ENCODE data around the gene AGAP5.

AGAP5 gene

DNA sequence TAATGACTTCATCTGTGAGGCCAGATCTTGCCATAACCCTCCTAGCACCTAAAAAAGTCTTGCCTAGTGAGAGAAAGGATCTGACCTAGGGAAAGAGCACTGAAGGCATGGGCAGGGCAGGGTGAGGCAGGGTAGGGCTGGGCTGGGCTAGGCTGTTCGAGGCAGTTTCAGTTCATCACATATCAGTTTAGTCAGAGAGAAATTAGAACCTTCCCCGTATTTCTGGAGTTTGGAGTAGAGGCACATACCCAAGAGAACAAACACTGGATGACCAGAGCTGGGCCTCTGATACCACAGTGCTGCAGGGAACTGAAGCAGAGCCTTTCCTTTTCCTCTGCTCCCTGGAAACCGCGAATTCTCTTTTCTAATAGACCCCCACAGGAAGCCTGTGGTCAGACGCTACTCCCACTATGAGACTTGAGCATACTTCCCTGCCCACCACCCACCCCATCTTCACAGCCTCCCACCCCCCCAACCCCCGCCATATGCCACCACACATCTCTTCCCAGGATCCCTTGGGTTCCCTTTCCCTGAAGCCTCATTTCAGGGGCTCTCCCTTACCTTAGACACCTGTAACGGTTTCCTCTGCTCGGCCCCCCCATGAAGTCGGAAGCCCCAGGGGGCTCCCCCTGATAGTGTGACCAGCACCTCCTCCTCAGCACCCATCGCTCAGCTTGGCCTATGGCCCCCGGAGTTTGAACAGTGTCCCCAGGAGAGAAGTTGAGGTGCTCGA, 42.5 kb downstream of the AGAP5 start:
- H3K4me3 ChIP-seq = no peak overlapping the region

DNA sequence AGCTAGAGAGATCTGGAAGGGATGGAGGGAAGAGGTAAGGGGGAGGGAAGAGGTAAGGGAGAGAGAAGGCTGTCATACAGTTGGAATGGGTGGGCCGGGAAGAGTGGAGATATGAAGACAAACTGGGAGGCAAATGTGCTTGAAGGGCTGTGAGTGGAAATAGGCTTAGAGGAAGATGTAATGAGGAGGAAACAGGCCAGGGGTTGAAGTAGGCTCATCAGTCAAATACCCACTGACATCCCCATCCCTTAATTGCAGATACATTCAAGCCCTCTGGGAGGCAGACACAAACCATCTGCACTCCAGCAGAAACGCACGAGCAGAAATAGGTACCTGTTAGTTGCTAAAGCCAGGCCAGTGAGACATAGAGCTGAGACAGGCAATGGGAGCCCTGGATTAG, 44.2 kb downstream of the AGAP5 start:
- DNase-seq (ENCODE audit: low spot score in 2 of 2) = no peak
- Histone ChIP-seq H3K4me1 (no peaks in the 10 kb centered on the region), H3K4me3 (no peak overlapping the region), H3K36me3 (replicated peaks) (no peaks in the 10 kb centered on the region), H3K9me3 (no peaks in the 10 kb centered on the region), H3K27me3 (ENCODE audit: low read depth) (no peaks in the 10 kb centered on the region)
- in situ Hi-C loops (cut with MboI; ENCODE audit: low sequenced_read_pairs) = no loop called here

More for the DNA sequence above, 42.5 kb downstream of the AGAP5 start:
- H3K4me1 ChIP-seq = no peaks in the 10 kb centered on the region
- no peaks in the 10 kb centered on the region for H3K27me3 ChIP-seq (ENCODE audit: low read depth)
- H3K9me3 ChIP-seq = no peaks in the 10 kb centered on the region
- DNase-seq (ENCODE audit: low spot score in 2 of 2) = no peak
- in situ Hi-C loops (cut with MboI; ENCODE audit: low sequenced_read_pairs) = no loop called here
- no peaks in the 10 kb centered on the region for H3K36me3 ChIP-seq (replicated peaks)

DNA sequence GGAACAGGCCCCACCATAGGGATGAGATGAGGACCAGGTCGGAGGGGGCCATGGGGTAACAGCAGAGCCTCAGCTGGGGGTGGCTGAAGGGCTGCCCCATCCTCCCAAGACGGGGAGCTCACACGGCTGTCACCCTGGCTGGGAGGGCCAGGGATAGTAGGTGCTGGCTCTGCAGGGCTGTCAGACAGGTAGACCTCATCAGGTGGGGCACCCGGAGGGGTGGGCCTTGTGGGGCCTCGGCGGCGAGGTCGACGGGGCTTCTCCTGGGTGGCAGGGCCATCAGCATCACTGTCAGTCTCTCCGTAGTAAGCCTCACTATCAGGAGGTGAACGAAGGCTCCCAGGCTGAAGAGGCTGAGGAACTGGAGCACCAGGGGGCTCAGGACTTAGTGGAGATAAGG, 44.7 kb downstream of the AGAP5 start:
- Histone ChIP-seq H3K27me3 (ENCODE audit: low read depth) (no peaks in the 10 kb centered on the region), H3K36me3 (replicated peaks) (no peaks in the 10 kb centered on the region), H3K4me3 (no peak overlapping the region), H3K4me1 (no peaks in the 10 kb centered on the region), H3K9me3 (no peaks in the 10 kb centered on the region)
- in situ Hi-C loops (cut with MboI; ENCODE audit: low sequenced_read_pairs) = no loop called here
- DNase-seq (ENCODE audit: low spot score in 2 of 2) = no peak

DNA sequence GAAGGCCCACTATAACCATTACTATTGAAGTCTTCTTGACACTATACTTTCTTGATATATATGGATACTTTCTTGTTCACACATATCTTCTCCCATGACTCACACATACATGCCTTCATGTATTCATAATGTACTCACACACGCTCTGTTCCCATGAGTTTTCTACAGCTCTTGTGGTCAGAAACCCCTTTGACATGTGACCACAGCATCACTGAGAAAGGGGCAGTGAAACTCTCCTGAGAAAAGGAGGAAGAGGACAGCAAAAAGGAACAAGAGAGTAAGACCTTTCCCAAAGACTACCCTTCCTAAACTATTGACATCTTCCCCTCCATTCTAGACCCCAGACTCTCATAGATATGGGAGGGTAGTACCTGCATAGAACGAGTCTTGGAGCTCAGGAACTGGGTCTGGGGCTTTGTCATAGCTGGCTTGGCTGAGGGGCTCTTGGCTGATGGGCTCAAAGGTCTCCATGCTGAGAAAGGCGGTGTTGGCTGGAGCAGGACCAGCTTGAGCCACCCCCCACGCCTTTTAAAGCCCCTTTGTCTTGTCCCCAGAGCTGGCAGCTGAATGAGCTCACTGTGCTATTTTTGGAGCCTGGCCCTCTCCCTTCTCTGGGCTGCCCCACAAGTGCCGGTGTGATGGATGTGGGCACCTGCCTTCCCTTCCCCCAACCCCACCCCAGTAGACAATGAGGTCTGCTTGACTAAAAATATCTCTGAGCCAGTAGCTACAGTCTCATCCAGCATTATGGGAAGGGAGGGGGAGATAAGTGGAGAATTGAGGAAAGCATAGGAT, 47.2 kb downstream of the AGAP5 start:
- Histone ChIP-seq H3K4me1 (no peaks in the 10 kb centered on the region), H3K27me3 (ENCODE audit: low read depth) (no peaks in the 10 kb centered on the region), H3K36me3 (replicated peaks) (no peaks in the 10 kb centered on the region), H3K4me3 (no peak overlapping the region), H3K9me3 (no peaks in the 10 kb centered on the region)
- in situ Hi-C loops (cut with MboI; ENCODE audit: low sequenced_read_pairs) = no loop called here
- DNase-seq (ENCODE audit: low spot score in 2 of 2) = no peak

DNA sequence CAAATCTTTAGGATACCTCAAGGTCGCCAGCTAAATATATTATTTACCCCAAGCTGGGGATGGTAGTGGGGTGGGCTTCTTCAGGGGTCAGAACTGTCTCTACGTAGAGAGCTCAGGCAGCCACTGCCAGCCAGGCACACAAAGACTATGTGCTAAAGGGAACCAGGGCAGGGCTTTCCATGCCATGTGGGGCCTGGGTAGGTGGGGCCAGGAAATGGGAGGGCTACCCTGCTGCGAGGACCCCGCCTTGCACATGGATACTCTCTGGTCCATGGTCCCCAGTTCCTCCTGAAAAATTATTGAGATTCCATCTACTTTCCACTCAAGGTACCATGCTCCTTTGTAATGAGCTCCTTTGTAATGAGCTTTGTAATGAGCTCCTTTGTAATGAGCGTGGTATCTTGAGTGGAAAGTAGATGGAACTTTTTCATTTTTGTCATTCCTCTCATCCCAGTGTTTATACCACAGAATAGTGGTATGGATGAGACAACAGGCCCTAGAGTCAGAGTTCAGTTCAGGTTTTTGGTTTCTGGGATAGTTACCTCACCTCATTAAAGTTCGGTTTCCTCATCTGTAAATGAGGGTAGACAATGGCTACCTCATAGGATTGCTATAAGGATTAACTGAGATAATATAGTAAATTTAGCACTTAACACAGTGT, 47.9 kb downstream of the AGAP5 start:
- Histone ChIP-seq H3K27me3 (ENCODE audit: low read depth) (no peaks in the 10 kb centered on the region), H3K4me3 (no peak overlapping the region), H3K9me3 (no peaks in the 10 kb centered on the region), H3K36me3 (replicated peaks) (no peaks in the 10 kb centered on the region), H3K4me1 (no peaks in the 10 kb centered on the region)
- in situ Hi-C loops (cut with MboI; ENCODE audit: low sequenced_read_pairs) = no loop called here
- DNase-seq (ENCODE audit: low spot score in 2 of 2) = no peak

DNA sequence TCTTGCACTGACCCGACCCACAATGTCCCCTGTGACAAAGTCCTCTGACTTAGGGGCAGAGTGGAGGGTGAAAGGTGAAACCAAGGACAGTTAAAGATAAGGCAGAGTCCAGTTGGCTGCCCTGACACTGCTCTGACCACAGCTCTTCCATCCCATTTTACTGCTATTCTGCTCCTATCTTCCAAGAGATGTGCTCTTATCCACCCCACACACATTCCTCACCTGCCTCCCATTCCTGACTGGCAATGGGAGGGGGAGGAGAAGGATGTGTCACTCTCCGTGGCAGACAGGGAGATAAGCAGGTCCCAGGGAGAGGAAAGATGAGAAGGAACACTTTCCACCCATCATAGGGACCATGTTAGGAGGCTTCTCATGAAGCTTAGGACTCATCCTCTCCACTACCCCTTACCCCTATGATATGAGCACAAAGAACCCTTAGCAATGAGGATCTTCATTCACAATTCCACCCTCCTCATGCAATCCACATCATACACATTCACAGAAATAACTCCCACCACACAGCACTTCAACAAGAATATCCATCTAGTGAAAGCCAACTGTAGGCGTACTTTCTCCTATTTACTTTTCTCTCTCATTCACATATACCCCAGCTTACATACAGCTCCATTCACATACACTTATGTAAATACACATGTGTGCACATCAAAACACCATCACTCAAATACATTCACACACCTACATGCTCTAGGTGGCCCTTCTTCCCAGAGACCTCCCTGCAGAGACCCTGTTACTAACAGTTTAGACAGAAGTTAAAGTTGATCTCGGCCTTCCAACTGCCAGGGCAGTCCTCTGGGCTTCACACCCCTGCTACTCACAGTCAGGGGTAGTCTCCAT, 48.7 kb downstream of the AGAP5 start:
- H3K9me3 ChIP-seq = no peaks in the 10 kb centered on the region

DNA sequence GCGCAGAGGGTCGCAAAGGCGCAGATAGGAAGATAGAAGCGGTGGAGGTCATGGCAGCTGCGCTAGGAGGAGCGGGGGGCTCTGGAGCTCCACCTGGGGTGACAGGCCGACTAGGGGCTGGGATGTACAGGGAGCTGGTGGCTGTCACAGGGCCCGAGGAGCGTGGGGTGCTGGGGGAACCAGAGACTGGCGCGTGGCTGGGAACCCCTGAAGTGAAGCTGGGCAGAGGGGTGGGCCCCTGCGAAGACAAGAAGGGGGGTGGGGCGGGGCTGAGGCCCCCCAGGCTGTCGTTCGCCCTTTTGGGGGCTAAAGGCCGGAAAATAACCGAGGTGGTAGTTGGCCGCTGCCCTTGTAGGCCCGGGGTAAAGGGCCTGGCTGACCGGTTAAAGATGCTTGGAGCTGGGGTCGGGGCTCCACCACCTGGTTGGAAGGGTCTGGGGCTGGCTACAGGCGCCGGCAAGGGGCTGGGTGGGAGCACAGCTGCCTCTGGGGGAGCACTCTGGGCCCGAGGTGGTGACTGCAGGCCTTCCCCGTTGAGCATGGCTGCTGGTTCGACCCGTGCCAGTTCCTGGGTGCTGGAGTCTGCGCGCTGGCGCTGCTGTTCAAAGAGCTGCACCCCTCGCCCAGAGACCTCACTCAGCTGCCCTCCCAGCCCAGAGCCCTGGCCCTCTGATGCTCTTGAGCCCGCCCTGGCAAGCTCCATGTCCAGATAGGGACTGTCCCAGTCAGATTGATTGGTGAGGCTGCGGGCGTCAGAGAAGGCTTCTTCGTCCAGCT, 49.8 kb downstream of the AGAP5 start:
- in situ Hi-C loops (cut with MboI; ENCODE audit: low sequenced_read_pairs) = no loop called here
- no peak overlapping the region for H3K4me3 ChIP-seq

More for the DNA sequence above, 48.7 kb downstream of the AGAP5 start:
- Histone ChIP-seq H3K27me3 (ENCODE audit: low read depth) (no peaks in the 10 kb centered on the region), H3K4me1 (no peaks in the 10 kb centered on the region), H3K4me3 (no peak overlapping the region), H3K36me3 (replicated peaks) (no peaks in the 10 kb centered on the region)
- in situ Hi-C loops (cut with MboI; ENCODE audit: low sequenced_read_pairs) = no loop called here
- no peak for DNase-seq (ENCODE audit: low spot score in 2 of 2)

DNA sequence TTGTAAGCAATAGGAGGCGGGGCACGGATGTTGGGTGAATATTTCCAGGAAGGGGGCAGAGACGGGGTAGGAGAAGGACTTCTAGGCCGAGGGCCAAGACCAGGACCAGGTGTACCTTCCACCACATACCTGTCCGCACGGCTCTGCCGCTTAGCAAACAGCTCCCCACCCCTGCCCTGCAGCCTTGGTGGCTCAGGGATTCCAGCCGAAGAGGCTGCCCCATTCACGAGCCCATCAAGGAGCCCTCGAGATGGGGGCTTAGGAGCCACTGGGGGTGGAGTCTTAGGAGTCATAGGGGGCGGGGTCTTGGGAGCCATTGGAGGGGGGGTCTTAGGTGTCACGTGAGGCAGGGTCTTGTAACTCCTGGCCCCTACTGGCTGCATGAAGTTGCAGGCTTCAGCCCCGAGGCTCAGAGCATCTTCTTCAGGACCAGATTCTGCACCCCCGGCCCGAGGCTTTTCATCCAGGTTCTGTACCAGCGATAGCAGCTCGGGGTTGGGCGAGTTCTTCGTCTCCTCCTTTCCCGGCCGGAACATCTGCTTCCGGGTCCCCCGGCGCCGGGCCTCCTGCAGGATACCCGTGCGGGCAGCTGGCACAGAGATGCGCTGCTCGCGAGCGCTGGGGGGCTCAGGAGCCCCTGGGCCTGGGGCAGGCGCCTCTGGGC, 50.6 kb downstream of the AGAP5 start:
- no peak for DNase-seq (ENCODE audit: low spot score in 2 of 2)
- H3K27me3 ChIP-seq (ENCODE audit: low read depth) = no peaks in the 10 kb centered on the region
- no peaks in the 10 kb centered on the region for H3K4me1 ChIP-seq
- H3K4me3 ChIP-seq = no peak overlapping the region
- H3K9me3 ChIP-seq = no peaks in the 10 kb centered on the region
- no peaks in the 10 kb centered on the region for H3K36me3 ChIP-seq (replicated peaks)
- in situ Hi-C loops (cut with MboI; ENCODE audit: low sequenced_read_pairs) = no loop called here

More for the DNA sequence above, 49.8 kb downstream of the AGAP5 start:
- H3K4me1 ChIP-seq = no peaks in the 10 kb centered on the region
- no peaks in the 10 kb centered on the region for H3K27me3 ChIP-seq (ENCODE audit: low read depth)
- H3K9me3 ChIP-seq = no peaks in the 10 kb centered on the region
- DNase-seq (ENCODE audit: low spot score in 2 of 2) = no peak
- H3K36me3 ChIP-seq (replicated peaks) = no peaks in the 10 kb centered on the region

DNA sequence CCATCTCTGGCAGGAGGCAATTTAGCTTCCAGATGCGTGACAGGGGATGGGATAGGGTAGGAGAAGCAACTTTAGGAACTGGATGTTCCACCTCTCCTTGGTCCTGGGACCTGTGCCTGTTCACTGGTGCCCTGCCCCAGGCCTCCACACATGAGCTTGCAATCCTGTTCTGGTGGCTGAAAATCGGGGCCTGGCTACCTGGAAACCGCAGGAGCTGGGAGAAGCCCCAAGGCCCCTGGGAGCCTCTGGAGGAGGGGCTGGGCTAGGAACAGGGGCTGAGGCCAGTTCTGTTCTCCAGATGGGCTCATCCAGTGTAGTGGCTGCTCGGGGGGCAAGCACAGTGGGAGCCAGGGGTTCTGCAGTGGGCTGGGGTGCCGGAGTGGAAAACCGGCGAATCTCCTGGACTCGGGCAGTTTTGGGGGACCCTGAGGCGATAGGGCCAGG, 51.3 kb downstream of the AGAP5 start:
- H3K9me3 ChIP-seq = no peaks in the 10 kb centered on the region
- H3K4me3 ChIP-seq = no peak overlapping the region
- no peaks in the 10 kb centered on the region for H3K27me3 ChIP-seq (ENCODE audit: low read depth)
- no peak for DNase-seq (ENCODE audit: low spot score in 2 of 2)
- H3K36me3 ChIP-seq (replicated peaks) = no peaks in the 10 kb centered on the region
- in situ Hi-C loops (cut with MboI; ENCODE audit: low sequenced_read_pairs) = no loop called here
- no peaks in the 10 kb centered on the region for H3K4me1 ChIP-seq

DNA sequence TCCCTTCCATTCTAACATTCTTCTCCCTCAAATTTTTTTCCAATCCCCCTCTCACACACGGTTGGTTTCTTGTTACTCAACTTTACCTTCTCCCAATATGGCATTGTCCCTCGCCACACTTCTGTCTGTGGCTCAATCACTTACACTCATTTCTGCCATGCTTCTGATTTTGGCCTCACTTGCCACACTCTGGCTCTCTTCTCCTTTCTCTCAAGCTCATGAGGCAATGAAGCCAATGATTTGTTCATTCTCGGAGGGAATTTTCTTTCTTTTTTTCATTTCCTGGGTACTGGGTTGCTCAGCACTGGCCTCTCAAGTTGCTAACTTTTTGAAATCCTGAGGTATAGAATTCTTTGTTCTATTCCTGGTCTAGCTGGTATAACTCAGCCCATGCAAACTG, 52.7 kb downstream of the AGAP5 start:
- Histone ChIP-seq H3K4me3 (no peak overlapping the region), H3K4me1 (no peaks in the 10 kb centered on the region), H3K36me3 (replicated peaks) (no peaks in the 10 kb centered on the region), H3K27me3 (ENCODE audit: low read depth) (no peaks in the 10 kb centered on the region), H3K9me3 (no peaks in the 10 kb centered on the region)
- no peak for DNase-seq (ENCODE audit: low spot score in 2 of 2)
- in situ Hi-C loops (cut with MboI; ENCODE audit: low sequenced_read_pairs) = no loop called here

DNA sequence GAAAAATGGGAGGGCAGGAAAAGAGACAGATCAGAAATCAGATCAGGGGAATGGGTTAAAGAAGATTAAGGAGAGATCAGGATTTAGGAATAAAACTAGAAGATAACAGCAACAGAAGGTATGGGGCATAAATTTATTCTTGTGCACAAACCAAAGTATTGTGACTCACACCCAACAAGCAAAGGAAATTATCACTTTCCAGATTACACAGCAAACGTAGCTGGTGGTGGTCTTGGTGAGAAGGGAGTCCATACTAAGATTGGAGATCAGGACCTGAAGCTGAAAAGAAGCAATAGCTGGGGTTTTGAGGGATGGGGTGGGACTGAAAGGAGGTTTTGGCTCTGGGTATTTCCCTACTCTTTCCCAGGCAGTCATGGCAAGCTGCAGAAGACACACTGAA, 53.1 kb downstream of the AGAP5 start:
- H3K4me3 ChIP-seq = no peak overlapping the region
- in situ Hi-C loops (cut with MboI; ENCODE audit: low sequenced_read_pairs) = loop anchor here (5.0 kb wide), 1 partner anchor 117 kb away; no protein-coding TSS in a partner anchor
- no peaks in the 10 kb centered on the region for H3K4me1 ChIP-seq
- H3K27me3 ChIP-seq (ENCODE audit: low read depth) = no peaks in the 10 kb centered on the region
- H3K36me3 ChIP-seq (replicated peaks) = no peaks in the 10 kb centered on the region
- DNase-seq (ENCODE audit: low spot score in 2 of 2) = no peak
- no peaks in the 10 kb centered on the region for H3K9me3 ChIP-seq

DNA sequence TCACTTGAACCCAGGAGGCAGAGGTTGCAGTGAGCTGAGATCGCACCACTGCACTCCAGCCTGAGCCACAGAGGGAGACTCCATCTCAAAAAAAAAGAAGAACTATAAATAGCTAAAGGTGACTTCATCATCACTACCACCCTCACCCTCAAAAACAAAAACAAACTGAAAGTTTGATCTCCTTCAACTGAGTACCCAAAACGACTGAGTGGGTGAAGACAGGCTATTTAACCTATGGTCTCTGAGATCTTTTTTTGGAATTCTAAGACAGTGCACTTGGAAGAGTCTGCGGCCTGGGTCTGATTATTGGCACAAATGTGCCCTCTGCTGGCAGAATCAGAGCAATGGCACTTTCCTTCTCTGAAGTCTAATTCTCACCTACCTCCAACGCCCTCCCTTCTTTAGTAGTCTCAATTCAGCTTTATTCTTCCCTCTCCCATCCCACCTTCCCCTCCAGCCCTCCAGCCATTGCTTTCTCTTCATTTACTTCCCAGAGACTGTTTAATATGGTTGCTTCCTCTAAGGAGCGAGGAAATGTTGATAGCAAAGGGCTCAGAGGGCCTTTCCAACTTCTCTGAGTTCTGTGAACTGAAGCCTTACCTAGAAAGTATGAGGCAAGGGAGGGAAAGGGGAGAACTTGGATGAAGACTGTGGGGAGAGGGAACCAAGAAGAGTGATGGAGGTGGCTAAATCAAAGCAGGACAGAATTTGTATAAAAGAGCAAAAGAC, 53.7 kb downstream of the AGAP5 start:
- in situ Hi-C loops (cut with MboI; ENCODE audit: low sequenced_read_pairs) = loop anchor here (5.0 kb wide), 1 partner anchor 117 kb away; no protein-coding TSS in a partner anchor
- Histone ChIP-seq H3K36me3 (replicated peaks) (no peaks in the 10 kb centered on the region), H3K27me3 (ENCODE audit: low read depth) (no peaks in the 10 kb centered on the region), H3K9me3 (no peaks in the 10 kb centered on the region), H3K4me1 (no peaks in the 10 kb centered on the region), H3K4me3 (no peak overlapping the region)
- DNase-seq (ENCODE audit: low spot score in 2 of 2) = peak; percentile 67 to 80

Measured in HAP-1 (cell line).